Body of pancreas (tissue), 4 donors: Measurements from ENCODE around the gene CLEC16A.

Source experiments
- CTCF ChIP-seq, 7 experiments: fragments of 450-650 bp in 4 of 7; fragments of 200-600 bp in 3 of 7; sonication (generic) in 3 of 7; IDR thresholded peaks; one replicate each; pipeline ENCODE4 v1.5.1; 2016 to 2019; ENCODE audit warnings: antibody characterized with exemption in 7 of 7
- POLR2A ChIP-seq, 3 donors: fragments of 450-650 bp; IDR thresholded peaks; one replicate each; pipeline ENCODE4 v1.6.1; 2016; ENCODE audit warnings: antibody characterized with exemption in 3 of 3, mild to moderate bottlenecking in 2 of 3

- TF ChIP-seq POLR2A (IDR thresholded peaks at IDR 0.05) = no peak
- TF ChIP-seq CTCF (IDR thresholded peaks at IDR 0.05) = peak in 2 of 7 experiments; percentile 8 to 19
Measured at GRCh38 chr16:10988164-10988803, 43.9 kb downstream of the CLEC16A start.
